ENCODE data around the gene SDK1. TPM values are rescaled to one million over a fixed set of nuclear protein-coding genes. Genes with fewer than 3 reads are reported as not detected.

The SDK1 gene
- total RNA-seq, 1 experiment from 2014 or later: 20.0 TPM

GRCh38 chr7:3897430-3898372 lies 596.6 kb downstream of the SDK1 start:
- Mint-ChIP-seq H3K36me3 (ENCODE audit: insufficient read depth, unreplicated experiment) (no peaks in the 10 kb centered on the region), H3K4me1 (ENCODE audit: low read depth, unreplicated experiment) (peaks cover 31% of the 10 kb centered on the region), H3K9me3 (ENCODE audit: low read depth, unreplicated experiment) (no peaks in the 10 kb centered on the region), H3K4me3 (ENCODE audit: low read depth, unreplicated experiment) (no peak overlapping the region), H3K27me3 (ENCODE audit: unreplicated experiment) (no peaks in the 10 kb centered on the region), H3K27ac (ENCODE audit: unreplicated experiment) (no peak overlapping the region)
- CTCF ChIA-PET: no interaction called here
- intact Hi-C loops (cut with micrococcal nuclease; ENCODE audit: unreplicated experiment): loop anchor here (1.0 to 10.0 kb wide), 4 partner anchors 202 to 1033 kb away; no protein-coding TSS in a partner anchor
- peak; percentile 85 for TF ChIP-seq CTCF (IDR thresholded peaks at IDR 0.05; ENCODE audit: unreplicated experiment)
- BruUV-seq (replicated peaks): no TSS peak
- DNase-seq: peak; percentile 63

- no peaks in the 10 kb centered on the region for H3K27me3 Mint-ChIP-seq (ENCODE audit: unreplicated experiment)
- no peak for DNase-seq
- H3K27ac Mint-ChIP-seq (ENCODE audit: unreplicated experiment): no peak overlapping the region
- H3K9me3 Mint-ChIP-seq (ENCODE audit: low read depth, unreplicated experiment): no peaks in the 10 kb centered on the region
- no peak for TF ChIP-seq CTCF (IDR thresholded peaks at IDR 0.05; ENCODE audit: unreplicated experiment)
- H3K4me1 Mint-ChIP-seq (ENCODE audit: low read depth, unreplicated experiment): peaks cover 31% of the 10 kb centered on the region
- CTCF ChIA-PET: no interaction called here
- intact Hi-C loops (cut with micrococcal nuclease; ENCODE audit: unreplicated experiment): loop anchor here (5.0 to 10.0 kb wide), 2 partner anchors 1012 to 1035 kb away; no protein-coding TSS in a partner anchor
- BruUV-seq (replicated peaks): no TSS peak
- no peak overlapping the region for H3K4me3 Mint-ChIP-seq (ENCODE audit: low read depth, unreplicated experiment)
- H3K36me3 Mint-ChIP-seq (ENCODE audit: insufficient read depth, unreplicated experiment): no peaks in the 10 kb centered on the region
Measured at GRCh38 chr7:3899559-3899991, 598.5 kb downstream of the SDK1 start.

GRCh38 chr7:3908153-3908552 lies 607.1 kb downstream of the SDK1 start:
- CTCF ChIA-PET: interaction anchor here (1.3 kb wide), 1 partner anchor 14 kb away, joined by 5 read pairs; no protein-coding TSS in a partner anchor
- Mint-ChIP-seq H3K4me3 (ENCODE audit: low read depth, unreplicated experiment) (no peak overlapping the region), H3K4me1 (ENCODE audit: low read depth, unreplicated experiment) (peaks cover 23% of the 10 kb centered on the region), H3K27me3 (ENCODE audit: unreplicated experiment) (no peaks in the 10 kb centered on the region), H3K9me3 (ENCODE audit: low read depth, unreplicated experiment) (peaks cover 5% of the 10 kb centered on the region), H3K27ac (ENCODE audit: unreplicated experiment) (no peak overlapping the region), H3K36me3 (ENCODE audit: insufficient read depth, unreplicated experiment) (no peaks in the 10 kb centered on the region)
- no peak for DNase-seq
- TF ChIP-seq CTCF (IDR thresholded peaks at IDR 0.05; ENCODE audit: unreplicated experiment): no peak
- intact Hi-C loops (cut with micrococcal nuclease; ENCODE audit: unreplicated experiment): no loop called here
- BruUV-seq (replicated peaks): no TSS peak

GRCh38 chr7:3909128-3909527 lies 608.1 kb downstream of the SDK1 start:
- Mint-ChIP-seq H3K4me1 (ENCODE audit: low read depth, unreplicated experiment) (peaks cover 33% of the 10 kb centered on the region), H3K9me3 (ENCODE audit: low read depth, unreplicated experiment) (peaks cover 5% of the 10 kb centered on the region), H3K4me3 (ENCODE audit: low read depth, unreplicated experiment) (no peak overlapping the region), H3K36me3 (ENCODE audit: insufficient read depth, unreplicated experiment) (no peaks in the 10 kb centered on the region), H3K27me3 (ENCODE audit: unreplicated experiment) (no peaks in the 10 kb centered on the region), H3K27ac (ENCODE audit: unreplicated experiment) (no peak overlapping the region)
- no peak for TF ChIP-seq CTCF (IDR thresholded peaks at IDR 0.05; ENCODE audit: unreplicated experiment)
- intact Hi-C loops (cut with micrococcal nuclease; ENCODE audit: unreplicated experiment): no loop called here
- BruUV-seq (replicated peaks): no TSS peak
- no peak for DNase-seq
- CTCF ChIA-PET: interaction anchor here (0.5 kb wide), 1 partner anchor 525 kb away, joined by 3 read pairs; no protein-coding TSS in a partner anchor
